ENCODE data around the gene CIROP.
A peak's percentile ranks its signal among the peaks of the same experiment; 100 is the strongest.

Gene CIROP

DNA sequence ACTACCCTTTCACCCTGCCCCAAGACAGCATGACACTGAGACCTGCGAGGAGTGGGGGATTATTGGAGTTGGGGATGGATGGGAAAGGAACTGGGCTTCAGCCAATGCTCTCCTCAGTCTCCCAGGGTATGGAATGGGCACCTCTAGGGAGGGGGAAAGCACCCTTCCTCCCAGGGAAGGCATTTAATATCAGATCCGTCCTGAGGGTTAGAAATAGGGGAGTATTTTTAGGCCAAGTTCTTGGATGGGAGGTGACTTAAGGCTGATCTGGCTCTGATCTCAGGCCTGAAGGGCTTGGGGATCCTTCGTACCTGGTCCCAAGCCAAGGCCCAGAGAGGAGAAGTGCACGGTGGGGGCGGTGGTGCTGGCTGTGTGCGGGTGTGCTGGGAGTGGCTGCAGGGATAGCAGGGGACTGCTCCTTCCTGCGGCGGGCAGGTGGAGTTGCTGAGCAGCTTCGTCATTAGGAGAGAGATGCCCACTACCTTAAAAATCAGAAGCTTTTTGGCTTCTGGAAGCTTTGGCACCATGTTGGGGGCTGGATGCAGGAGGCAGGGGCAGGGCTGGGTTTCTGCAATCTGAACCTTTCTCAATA, 21.2 kb upstream of the CIROP start:
- H3K36me3 ChIP-seq (ENCODE audit: control insufficient read depth in 1 of 2, insufficient read depth in 2 of 2, low read length in 2 of 2), result peaks cover 19 to 21% of the 10 kb centered on the region in 2 experiments
- H4K12ac ChIP-seq (ENCODE audit: low read depth, low read length), result no peak overlapping the region
- no peak overlapping the region for H2BK5ac ChIP-seq (ENCODE audit: low read depth, low read length, poor library complexity)
- H3K4me3 ChIP-seq (ENCODE audit: low read depth, low read length), result no peak overlapping the region
- no peak overlapping the region for H3K18ac ChIP-seq (ENCODE audit: low read length)
- no peak overlapping the region for H2BK12ac ChIP-seq (ENCODE audit: low read length)
- no peaks in the 10 kb centered on the region for H3K27me3 ChIP-seq (ENCODE audit: insufficient read depth, low read length)
- no peak overlapping the region for H3K14ac ChIP-seq (ENCODE audit: low read length)
- H2AFZ ChIP-seq (ENCODE audit: insufficient read depth, low read length, poor library complexity), result no peak overlapping the region
- H3K79me2 ChIP-seq (ENCODE audit: control insufficient read depth, insufficient read depth, low read length, poor library complexity), result no peaks in the 10 kb centered on the region
- no peak overlapping the region for H3K4ac ChIP-seq (ENCODE audit: low read depth, low read length)
- no peak overlapping the region for H3K4me2 ChIP-seq (ENCODE audit: low read length)
- WGBS (ENCODE audit: extremely low coverage, insufficient coverage, insufficient read length), result no CpG with 5 or more reads among the region's 9 CpGs
- H3K27ac ChIP-seq (ENCODE audit: low read depth, low read length), result no peak overlapping the region
- H3K23ac ChIP-seq (ENCODE audit: low read length), result no peak overlapping the region
- H4K8ac ChIP-seq (ENCODE audit: low read depth, low read length), result no peak overlapping the region
- no peak for DNase-seq
- H4K91ac ChIP-seq (ENCODE audit: low read depth, low read length), result no peak overlapping the region
- no peak overlapping the region for H3K9ac ChIP-seq (ENCODE audit: low read length)
- no peak overlapping the region for H2AK5ac ChIP-seq (ENCODE audit: low read length)
- no peak overlapping the region for H2BK120ac ChIP-seq (ENCODE audit: insufficient read depth, low read length, poor library complexity)
- peaks cover 0 to 2% of the 10 kb centered on the region in 2 experiments for H3K4me1 ChIP-seq (ENCODE audit: control insufficient read depth in 1 of 2, insufficient read depth in 2 of 2, low read length in 2 of 2)
- no peaks in the 10 kb centered on the region for H3K79me1 ChIP-seq (ENCODE audit: low read length)
- no peaks in the 10 kb centered on the region for H3K9me3 ChIP-seq (ENCODE audit: insufficient read depth, low read depth, low read length)

DNA sequence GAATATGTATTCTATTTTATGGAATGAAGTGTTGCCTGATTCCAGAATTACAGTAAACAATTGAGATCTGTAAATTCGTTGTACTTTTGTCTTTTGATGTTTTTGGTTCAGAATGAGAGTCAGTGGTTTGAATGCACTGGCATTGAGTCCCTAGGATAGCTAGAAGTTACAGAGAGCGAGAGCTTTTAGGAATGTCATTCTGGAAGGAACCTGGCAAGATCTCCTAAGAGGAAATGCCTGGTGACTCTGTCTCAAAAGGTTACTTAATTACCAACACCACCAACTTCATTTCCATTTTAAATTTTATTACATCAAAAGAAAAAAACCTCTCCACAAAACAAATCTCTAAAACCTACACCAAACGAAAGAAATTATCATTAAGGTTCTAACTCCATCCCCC, 20.2 kb upstream of the CIROP start:
- Histone ChIP-seq H3K36me3 (ENCODE audit: control insufficient read depth in 1 of 2, insufficient read depth in 2 of 2, low read length in 2 of 2) (peaks cover 19 to 21% of the 10 kb centered on the region in 2 experiments), H3K9me3 (ENCODE audit: insufficient read depth, low read depth, low read length) (no peaks in the 10 kb centered on the region), H3K4me2 (ENCODE audit: low read length) (no peak overlapping the region), H3K27ac (ENCODE audit: low read depth, low read length) (no peak overlapping the region), H2BK120ac (ENCODE audit: insufficient read depth, low read length, poor library complexity) (no peak overlapping the region), H4K91ac (ENCODE audit: low read depth, low read length) (no peak overlapping the region), H2AK5ac (ENCODE audit: low read length) (no peak overlapping the region), H3K23ac (ENCODE audit: low read length) (no peak overlapping the region), H4K8ac (ENCODE audit: low read depth, low read length) (no peak overlapping the region), H3K14ac (ENCODE audit: low read length) (no peak overlapping the region), H3K9ac (ENCODE audit: low read length) (no peak overlapping the region), H2BK12ac (ENCODE audit: low read length) (no peak overlapping the region), H2BK5ac (ENCODE audit: low read depth, low read length, poor library complexity) (no peak overlapping the region), H3K18ac (ENCODE audit: low read length) (no peak overlapping the region), H3K4me1 (ENCODE audit: control insufficient read depth in 1 of 2, insufficient read depth in 2 of 2, low read length in 2 of 2) (peaks cover 0 to 2% of the 10 kb centered on the region in 2 experiments), H2AFZ (ENCODE audit: insufficient read depth, low read length, poor library complexity) (no peak overlapping the region), H3K27me3 (ENCODE audit: insufficient read depth, low read length) (no peaks in the 10 kb centered on the region), H4K12ac (ENCODE audit: low read depth, low read length) (no peak overlapping the region), H3K79me2 (ENCODE audit: control insufficient read depth, insufficient read depth, low read length, poor library complexity) (no peaks in the 10 kb centered on the region), H3K4me3 (ENCODE audit: low read depth, low read length) (no peak overlapping the region), H3K4ac (ENCODE audit: low read depth, low read length) (no peak overlapping the region), H3K79me1 (ENCODE audit: low read length) (no peaks in the 10 kb centered on the region)
- WGBS (ENCODE audit: extremely low coverage, insufficient coverage, insufficient read length), result 100% methylated on average over 1 of the region's 3 CpGs
- no peak for DNase-seq

DNA sequence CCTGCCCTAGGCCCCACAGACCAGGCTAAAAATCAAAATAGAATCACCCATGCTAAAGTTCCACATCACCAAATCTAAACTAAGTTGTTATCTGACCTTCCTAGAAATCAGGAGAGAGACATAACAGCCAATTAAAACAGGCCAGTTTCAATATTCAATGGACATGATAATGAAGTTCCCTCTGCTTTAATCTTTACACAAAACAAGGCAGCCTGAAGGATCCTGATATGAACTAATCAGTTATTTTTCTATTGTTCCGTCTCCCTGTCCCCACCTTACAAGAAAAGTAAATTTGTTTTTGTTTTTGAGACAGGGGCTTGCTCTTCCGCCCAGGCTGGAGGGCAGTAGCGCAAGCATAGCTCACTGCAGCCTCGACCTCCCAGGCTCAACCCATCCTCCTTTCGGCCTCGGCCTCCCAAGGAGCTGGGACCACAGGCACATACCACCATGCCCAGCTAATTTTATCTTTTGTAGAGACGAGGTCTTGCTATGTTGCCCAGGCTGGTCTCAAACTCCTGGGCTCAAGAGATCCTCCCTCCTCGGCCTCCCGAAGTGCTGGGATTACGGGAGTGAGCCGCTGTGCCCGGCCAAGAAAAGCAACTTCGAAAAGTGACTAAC, 19.7 kb upstream of the CIROP start:
- no peak overlapping the region for H4K12ac ChIP-seq (ENCODE audit: low read depth, low read length)
- H3K9ac ChIP-seq (ENCODE audit: low read length), result no peak overlapping the region
- no peak overlapping the region for H3K23ac ChIP-seq (ENCODE audit: low read length)
- WGBS (ENCODE audit: extremely low coverage, insufficient coverage, insufficient read length), result no CpG with 5 or more reads among the region's 13 CpGs
- H2BK12ac ChIP-seq (ENCODE audit: low read length), result no peak overlapping the region
- no peak overlapping the region for H2BK5ac ChIP-seq (ENCODE audit: low read depth, low read length, poor library complexity)
- H3K4ac ChIP-seq (ENCODE audit: low read depth, low read length), result no peak overlapping the region
- no peaks in the 10 kb centered on the region for H3K79me1 ChIP-seq (ENCODE audit: low read length)
- no peaks in the 10 kb centered on the region for H3K79me2 ChIP-seq (ENCODE audit: control insufficient read depth, insufficient read depth, low read length, poor library complexity)
- no peak overlapping the region for H2AFZ ChIP-seq (ENCODE audit: insufficient read depth, low read length, poor library complexity)
- no peaks in the 10 kb centered on the region for H3K9me3 ChIP-seq (ENCODE audit: insufficient read depth, low read depth, low read length)
- H3K27ac ChIP-seq (ENCODE audit: low read depth, low read length), result no peak overlapping the region
- H2BK120ac ChIP-seq (ENCODE audit: insufficient read depth, low read length, poor library complexity), result no peak overlapping the region
- H3K4me1 ChIP-seq (ENCODE audit: control insufficient read depth in 1 of 2, insufficient read depth in 2 of 2, low read length in 2 of 2), result peaks cover 0 to 2% of the 10 kb centered on the region in 2 experiments
- no peak overlapping the region for H4K91ac ChIP-seq (ENCODE audit: low read depth, low read length)
- H3K36me3 ChIP-seq (ENCODE audit: control insufficient read depth in 1 of 2, insufficient read depth in 2 of 2, low read length in 2 of 2), result peaks cover 19% of the 10 kb centered on the region in 2 experiments
- H3K4me2 ChIP-seq (ENCODE audit: low read length), result no peak overlapping the region
- DNase-seq, result no peak
- H3K27me3 ChIP-seq (ENCODE audit: insufficient read depth, low read length), result no peaks in the 10 kb centered on the region
- H3K4me3 ChIP-seq (ENCODE audit: low read depth, low read length), result no peak overlapping the region
- no peak overlapping the region for H3K18ac ChIP-seq (ENCODE audit: low read length)
- no peak overlapping the region for H3K14ac ChIP-seq (ENCODE audit: low read length)
- H4K8ac ChIP-seq (ENCODE audit: low read depth, low read length), result no peak overlapping the region
- H2AK5ac ChIP-seq (ENCODE audit: low read length), result no peak overlapping the region

DNA sequence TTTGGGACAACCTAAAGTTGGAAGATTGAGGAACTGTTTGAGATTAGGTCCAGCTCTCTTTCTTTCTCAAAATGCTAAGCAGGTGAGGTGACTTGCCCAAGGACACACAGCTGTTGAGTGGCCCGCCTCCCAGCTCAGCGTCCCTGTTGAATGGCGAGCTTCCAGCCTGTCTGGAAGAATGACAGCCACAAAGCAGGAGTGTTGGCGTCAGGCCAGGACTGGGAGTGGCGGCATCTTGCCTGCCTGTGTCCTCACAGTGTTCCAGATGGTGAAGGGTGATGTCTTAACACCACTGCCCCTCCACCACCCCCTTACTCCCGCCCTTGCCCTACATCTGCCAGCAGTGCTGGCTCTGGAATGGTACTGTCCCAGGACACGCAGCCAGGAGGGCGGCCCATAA, 18.6 kb upstream of the CIROP start:
- Histone ChIP-seq H2AK5ac (ENCODE audit: low read length) (no peak overlapping the region), H3K18ac (ENCODE audit: low read length) (no peak overlapping the region), H4K8ac (ENCODE audit: low read depth, low read length) (no peak overlapping the region), H3K14ac (ENCODE audit: low read length) (no peak overlapping the region), H4K91ac (ENCODE audit: low read depth, low read length) (no peak overlapping the region), H3K9ac (ENCODE audit: low read length) (no peak overlapping the region), H2BK12ac (ENCODE audit: low read length) (no peak overlapping the region), H3K4me2 (ENCODE audit: low read length) (no peak overlapping the region), H3K4ac (ENCODE audit: low read depth, low read length) (no peak overlapping the region), H3K79me2 (ENCODE audit: control insufficient read depth, insufficient read depth, low read length, poor library complexity) (no peaks in the 10 kb centered on the region), H4K12ac (ENCODE audit: low read depth, low read length) (no peak overlapping the region), H3K36me3 (ENCODE audit: control insufficient read depth in 1 of 2, insufficient read depth in 2 of 2, low read length in 2 of 2) (peaks cover 16 to 17% of the 10 kb centered on the region in 2 experiments), H3K79me1 (ENCODE audit: low read length) (no peaks in the 10 kb centered on the region), H2BK5ac (ENCODE audit: low read depth, low read length, poor library complexity) (no peak overlapping the region), H2BK120ac (ENCODE audit: insufficient read depth, low read length, poor library complexity) (no peak overlapping the region), H3K23ac (ENCODE audit: low read length) (no peak overlapping the region), H3K9me3 (ENCODE audit: insufficient read depth, low read depth, low read length) (no peaks in the 10 kb centered on the region), H3K4me1 (ENCODE audit: control insufficient read depth in 1 of 2, insufficient read depth in 2 of 2, low read length in 2 of 2) (peaks cover 0 to 2% of the 10 kb centered on the region in 2 experiments), H3K27me3 (ENCODE audit: insufficient read depth, low read length) (no peaks in the 10 kb centered on the region), H3K4me3 (ENCODE audit: low read depth, low read length) (no peak overlapping the region), H3K27ac (ENCODE audit: low read depth, low read length) (no peak overlapping the region), H2AFZ (ENCODE audit: insufficient read depth, low read length, poor library complexity) (no peak overlapping the region)
- peak in 1 of 2 donors; percentile 13 for DNase-seq
- no CpG with 5 or more reads among the region's 8 CpGs for WGBS (ENCODE audit: extremely low coverage, insufficient coverage, insufficient read length)
